Fibroblast of gingiva (primary cell): Measurements from ENCODE around the gene PITPNB.

Source experiments
- DNase-seq: peaks from one replicate; pipeline ENCODE4 v3.0.0-alpha.2; 2011; ENCODE audit warnings: low read depth

PITPNB gene

DNA sequence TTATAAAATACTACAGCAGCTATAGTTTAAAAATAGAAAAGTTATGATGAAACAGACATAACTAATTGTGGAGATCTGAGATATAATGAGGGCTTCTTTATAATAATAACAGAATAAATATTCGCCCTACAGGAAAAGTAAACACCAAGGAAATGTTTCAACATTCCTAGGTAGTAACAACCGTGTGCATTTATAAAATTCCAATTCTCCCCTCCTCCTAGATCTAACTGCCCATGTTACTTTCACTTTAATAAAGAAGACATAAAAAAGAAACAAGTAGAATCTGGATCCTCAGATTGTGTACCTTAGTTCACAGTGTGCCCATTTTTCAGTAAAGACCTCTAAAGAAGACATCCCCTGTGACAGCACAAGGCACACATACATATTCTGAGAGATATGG, 59.7 kb downstream of the PITPNB start:
- DNase-seq = no peak

DNA sequence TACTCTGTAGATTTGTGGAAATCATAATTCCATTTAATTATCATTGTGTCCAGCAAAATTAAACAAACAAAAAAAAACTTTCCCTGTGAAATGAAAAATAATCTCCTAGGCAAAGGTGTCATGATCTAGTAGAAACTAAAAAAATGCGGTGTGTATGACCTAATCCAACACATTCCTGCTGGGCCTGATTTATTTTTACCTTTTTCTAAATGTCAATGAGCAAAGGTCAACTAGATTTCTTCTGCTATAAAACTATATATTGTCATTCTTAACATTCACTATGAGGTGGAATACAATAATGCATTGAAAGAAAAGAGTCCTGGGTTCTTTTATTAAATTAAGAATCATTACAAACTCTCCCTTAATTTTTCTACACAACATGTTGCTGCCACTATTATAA, 60.4 kb downstream of the PITPNB start:
- no peak for DNase-seq

DNA sequence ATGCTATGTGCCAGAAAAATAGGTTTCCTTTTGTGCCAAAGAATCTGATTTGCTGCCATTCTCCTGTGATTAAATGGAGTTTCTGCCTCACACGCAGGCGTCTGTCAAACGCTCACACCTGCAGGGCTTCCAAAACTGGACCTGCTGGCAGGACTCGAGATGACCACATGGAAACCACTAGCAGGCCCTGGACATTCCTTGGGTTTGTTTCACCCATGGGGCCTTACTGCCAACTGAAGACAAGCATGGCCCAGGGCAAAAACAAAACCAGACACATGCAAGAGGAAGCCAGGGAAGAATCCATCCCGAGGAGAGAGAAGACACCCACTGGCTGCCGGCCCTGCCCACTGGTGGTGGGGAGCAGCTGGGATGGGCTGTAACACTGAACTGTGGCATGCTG, 61.6 kb downstream of the PITPNB start:
- peak; percentile 98 for DNase-seq

DNA sequence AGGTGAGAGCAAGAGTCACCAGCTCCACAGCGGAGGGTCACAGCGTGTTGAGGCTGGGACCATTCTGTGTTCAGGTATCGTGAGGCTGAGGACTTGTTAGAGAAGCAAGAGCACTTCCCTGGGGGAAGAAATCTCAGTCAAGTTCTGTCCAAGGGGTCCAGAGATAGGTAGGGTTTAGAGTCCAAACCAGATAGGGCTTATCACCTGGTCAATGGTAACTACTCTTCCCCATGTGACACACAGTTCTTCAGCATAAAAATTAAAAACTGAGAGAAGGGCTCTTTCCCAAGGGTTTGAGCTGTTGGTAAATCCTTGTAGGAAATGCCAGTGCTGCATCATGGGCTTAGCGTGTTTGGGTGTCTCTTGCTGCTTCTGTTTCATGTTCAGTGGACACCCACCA, 62.7 kb downstream of the PITPNB start:
- DNase-seq = no peak

DNA sequence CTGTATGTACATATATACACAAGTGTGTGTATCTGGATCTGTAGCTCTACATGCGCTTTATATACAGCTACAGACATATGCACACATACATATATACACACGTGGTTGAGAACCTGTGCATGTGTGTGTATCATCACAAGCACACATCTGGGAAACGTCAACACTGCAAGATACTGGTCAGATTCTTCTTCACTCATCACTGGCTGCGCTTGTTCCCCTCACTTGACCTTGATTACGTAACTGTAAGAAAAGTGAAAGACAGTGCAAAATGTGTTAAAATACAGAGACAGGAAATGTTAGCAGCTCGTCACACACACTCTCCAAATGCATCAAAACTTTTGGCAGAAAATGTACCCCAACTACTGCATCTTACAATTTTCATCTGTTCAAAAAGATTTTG, 65.6 kb downstream of the PITPNB start:
- DNase-seq = peak; percentile 55

DNA sequence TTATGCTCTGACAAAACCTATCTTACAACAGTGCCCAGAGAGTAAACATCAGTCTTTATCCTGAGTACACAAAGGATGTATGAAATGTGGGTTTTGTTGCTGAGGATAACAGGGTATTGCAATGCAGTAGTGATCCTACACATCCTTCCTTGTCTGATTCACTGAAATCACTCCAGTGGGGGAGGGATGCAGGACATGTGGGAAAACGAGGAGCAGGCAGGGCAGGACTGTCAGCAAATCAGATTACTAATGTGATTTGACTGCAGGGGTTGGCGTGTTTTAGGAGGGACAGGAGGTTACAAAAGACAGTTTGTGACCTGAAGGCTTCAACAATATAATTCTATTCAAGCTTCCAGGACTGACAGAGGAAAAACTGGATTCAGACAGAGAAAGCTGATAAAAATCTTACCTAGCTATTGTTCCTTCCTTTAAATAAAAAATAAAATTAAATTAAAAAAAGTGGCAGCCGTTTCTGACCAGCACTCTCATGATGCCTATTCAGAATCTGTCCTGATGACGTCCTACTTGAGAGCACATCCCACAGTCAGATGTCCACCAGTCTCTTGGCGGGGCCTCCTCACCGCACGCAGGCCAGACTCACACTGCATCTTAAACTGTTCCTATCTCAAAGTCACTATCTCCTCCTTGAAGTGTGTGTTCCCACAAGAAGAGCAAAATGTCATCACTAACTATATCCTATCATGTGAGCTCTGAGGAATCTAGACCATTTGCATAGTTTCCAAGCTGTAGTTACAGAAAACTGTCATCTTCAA, 66.9 kb downstream of the PITPNB start:
- no peak for DNase-seq

DNA sequence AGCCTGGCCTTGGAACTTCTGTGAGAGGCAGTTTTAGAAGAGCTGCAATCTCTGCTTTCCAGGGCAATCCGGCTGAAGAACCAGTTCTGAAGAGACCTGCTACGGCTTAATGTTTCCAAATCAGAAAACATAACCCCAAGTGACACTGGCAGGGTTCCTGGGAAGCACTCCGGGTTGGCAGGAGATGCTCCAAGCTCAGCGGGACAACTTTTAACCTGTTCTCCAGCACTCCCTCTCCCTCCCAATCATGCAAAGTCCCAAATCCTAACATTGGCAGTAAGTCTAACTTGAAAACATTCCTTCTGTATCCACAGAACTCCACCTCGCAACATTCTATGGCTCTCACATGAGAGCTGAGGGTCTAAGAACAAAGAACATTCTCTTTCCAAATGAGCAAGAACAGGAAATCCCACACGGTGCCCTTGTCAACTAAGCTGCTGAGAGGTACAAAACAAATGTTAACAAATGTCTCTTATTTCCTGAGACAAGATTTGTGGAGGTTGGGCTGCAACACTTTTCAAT, 69.0 kb downstream of the PITPNB start:
- DNase-seq = no peak

DNA sequence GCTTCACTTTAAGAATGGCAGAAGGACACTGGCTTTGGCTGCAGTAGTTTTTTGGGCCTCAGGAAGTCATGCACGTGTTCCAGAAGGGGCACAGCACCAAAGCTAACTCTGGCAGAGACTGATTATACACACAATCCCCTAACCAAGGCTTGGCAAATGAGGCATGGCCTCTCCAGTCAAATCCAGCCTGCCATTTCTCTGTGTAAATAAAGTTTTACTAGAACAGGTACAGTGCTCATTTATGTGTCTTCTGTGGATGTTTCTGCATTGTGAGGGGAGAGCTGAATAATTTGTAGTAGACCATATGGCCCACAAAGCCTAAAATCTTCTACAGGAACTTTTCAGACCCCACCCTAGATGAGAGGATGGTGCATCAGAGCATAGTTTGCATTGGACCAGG, 71.1 kb downstream of the PITPNB start:
- no peak for DNase-seq

DNA sequence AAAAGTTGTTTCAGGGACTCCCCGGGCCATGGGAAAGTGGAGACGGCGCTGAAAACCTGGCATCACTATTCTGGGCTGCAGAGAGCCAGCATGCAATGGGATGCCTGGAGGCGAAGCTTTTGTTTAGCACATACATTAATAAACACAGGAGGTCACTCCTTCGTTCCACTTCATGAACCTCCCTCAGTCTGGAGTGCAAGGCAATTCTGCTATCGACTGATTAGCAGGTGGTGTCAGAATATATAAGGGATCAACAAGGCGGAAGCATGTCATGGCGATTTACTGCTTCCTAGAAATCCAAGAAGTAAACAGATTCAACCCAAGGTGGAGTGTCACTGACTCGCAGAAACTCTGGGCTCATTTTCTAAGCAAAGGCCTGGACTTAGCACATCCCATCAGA, 72.1 kb downstream of the PITPNB start:
- DNase-seq = no peak

DNA sequence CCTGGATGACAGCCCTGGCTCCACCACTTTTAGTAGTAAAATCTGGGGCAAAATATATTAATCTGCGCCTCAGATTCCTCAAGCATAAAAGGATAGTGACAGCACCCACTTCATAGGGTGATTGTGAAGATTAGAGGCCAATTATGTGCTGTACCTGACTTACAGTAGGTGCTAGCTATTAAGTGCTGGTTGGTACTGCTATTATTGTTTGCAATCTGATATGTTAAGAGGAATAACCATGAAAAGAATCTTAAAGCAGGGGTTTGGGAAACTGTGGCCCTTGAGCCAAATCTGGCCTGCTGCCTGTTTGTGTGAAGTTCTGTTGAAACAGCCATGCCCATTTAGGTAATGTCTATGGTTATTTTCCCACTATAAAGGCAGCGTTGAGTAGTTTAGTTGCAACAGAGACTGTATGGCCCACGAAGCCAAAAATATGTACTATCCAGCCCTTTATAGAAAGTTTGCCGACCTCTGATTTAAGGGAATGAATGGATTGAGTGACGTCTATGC, 72.8 kb downstream of the PITPNB start:
- DNase-seq = no peak

DNA sequence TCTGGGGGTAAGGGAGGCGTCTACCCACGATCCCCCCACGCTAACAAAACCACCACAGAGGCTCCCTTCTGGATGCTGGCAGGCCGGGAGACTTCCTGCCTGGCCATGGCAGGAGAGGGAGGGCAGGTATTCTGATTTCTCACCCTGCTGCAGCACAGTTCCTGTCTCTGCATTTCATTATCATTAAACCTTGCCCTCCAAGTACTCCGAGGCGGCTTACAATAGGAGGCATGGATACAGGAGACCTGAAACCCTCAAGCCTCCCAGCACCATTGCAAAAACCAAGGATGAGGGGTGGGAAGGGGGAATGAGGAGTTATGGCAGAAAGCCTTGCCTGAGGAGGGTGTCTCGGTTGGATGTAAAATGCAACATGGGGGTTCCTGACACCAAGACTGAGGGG, 73.4 kb downstream of the PITPNB start:
- DNase-seq = no peak

DNA sequence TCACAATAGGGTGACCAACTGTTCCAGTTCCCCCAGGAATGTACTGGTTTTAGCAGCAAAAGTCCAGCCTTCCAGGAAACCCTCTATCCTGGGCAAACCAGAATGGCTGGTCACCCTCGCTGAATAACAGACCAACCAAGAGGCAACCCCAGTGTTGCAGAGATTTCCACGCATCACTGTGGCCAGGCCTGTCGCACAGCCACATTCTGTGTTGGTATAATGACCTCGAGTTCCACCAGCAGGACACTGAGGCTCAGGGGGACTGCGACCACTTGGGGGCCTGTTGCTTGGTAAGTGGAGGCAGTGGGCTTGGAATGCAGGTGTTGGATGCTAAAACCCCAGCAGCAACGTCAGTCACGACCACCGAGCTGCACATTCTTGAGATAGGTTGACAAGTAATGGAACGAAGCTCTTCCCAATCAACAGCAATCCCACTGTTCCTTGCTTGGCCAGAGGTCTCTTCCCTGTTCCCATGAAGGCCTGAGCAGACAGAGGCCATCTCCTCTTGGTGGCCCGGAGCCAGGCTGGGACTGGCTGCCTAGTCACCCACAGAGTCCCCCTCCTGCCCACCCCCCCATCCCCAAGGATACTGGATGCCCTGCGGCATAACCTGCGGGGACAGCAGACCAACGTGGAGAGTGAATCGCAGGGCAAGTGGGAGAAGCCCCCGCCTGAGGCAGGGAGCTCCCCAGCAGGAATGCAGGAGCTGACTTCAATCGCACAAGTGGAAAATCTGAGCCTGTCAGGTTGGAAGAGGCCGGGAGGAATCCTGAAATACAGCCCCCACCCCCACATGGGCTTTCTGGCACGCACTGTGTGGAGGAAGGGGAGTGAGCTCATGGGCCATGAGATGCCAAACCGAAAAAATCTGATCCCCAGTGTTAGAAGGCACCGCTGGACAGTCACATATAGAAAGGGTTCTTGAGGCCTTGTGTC, 74.1 kb downstream of the PITPNB start:
- no peak for DNase-seq

DNA sequence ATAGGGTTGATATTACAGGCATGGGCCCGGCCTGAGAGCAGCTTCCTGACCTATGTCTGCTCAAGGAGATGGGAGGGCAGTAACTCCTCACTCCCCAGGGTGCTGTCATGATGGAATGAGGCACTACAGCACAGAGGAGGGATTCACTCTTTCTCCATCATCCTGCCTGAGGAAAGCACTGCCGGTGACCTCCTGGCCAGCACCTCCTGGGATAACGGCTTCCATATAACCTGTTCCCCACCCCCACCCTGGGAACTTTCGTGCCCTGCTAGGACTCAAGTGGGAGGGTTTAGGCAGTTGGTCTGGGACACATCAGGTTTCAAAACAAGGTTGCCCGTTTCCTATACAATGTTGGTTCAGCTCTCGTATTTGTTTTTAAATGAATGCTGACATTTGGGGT, 74.8 kb downstream of the PITPNB start:
- DNase-seq = no peak

DNA sequence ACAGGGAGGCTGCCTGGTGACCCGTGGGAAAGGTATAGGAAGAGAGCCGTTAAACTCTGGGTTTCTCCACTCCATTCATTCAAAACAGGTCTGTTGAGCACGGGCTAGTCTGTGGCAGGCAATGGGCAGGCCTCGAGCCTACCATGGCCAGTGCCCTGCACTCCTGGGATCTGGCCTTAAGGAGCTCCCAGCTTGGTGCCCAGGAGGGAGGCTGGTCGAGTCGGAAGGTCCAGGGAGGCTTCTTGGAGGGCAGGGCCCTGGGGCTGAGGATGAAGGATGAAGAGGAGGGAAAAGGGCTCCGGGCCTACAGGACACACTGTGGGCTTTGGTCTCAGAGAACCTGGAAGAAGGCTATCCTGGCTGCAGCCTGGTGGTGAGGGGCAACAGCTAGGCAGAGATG, 75.6 kb downstream of the PITPNB start:
- no peak for DNase-seq

DNA sequence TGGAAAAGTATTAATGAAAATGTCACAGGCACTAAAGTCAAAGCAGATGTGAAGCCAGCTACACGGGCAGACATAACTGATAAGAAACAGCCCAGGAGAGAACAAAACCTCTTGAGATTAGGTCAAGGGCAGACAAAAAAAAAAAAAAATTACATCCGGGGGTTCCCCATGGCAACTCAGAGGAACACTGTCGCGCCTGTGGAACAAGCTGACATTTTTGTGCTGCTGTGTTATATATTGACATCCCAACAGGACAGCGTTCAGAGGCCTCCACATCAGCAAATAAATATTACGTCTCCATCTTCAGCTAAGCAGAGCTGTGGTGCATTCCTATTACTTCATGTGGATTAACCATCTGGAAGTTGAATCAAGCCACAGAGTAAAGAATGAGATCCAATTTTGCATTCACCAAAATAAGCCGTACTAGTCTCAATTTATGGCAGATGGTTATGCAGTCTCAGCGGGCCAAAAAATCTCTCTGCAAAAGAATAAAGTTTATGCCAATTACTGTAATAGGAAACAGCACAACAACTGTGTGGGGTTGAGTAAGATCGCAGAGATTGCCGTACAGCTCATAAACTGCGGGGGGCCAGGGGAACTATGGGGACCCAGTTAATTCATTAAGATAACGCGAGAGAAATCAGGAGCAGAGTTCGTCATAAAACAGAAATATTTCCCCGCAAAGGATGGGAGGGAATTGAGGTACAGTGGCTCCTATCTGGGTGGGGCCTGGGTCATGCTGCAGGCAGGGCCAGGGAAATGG, 76.2 kb downstream of the PITPNB start:
- peak; percentile 90 for DNase-seq

DNA sequence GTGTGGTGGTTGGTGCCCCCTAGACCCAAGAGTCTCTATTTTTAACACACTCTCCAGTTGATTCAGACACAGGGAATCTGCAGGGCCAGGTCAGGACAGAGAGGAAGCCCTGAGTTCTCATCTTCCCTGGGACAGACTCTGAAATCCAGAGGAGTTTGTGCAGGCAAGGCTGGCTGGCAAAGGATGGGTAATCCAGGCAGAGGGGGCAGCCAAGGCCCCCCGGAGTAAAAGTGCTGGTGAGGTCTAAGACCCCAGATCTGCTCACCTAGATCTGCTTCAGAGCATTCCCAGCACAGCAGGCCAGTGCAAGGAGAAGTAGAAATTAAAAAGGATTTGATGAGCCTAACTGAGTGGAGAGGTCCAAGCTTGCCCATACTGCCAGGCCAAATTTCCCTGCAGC, 76.9 kb downstream of the PITPNB start:
- DNase-seq = no peak

DNA sequence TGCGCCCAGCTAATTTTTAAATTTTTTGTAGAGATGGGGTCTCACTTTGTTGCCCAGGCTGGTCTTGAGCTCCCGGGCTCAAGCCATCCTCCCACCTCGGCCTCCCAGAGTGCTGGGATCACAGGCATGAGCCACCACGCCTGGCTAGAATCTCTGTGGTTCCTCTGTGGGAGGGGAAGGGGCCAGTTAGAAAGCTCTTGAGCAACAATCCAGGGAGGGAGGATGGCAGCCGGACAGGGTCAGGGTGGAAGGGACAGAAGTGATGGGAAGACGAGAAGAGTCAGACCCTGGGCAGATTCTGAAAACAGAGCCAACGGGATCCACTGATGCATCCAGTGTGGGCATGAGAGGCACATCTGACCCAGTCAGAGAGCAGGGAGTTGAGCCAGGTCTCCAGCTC, 78.6 kb downstream of the PITPNB start:
- DNase-seq = no peak

DNA sequence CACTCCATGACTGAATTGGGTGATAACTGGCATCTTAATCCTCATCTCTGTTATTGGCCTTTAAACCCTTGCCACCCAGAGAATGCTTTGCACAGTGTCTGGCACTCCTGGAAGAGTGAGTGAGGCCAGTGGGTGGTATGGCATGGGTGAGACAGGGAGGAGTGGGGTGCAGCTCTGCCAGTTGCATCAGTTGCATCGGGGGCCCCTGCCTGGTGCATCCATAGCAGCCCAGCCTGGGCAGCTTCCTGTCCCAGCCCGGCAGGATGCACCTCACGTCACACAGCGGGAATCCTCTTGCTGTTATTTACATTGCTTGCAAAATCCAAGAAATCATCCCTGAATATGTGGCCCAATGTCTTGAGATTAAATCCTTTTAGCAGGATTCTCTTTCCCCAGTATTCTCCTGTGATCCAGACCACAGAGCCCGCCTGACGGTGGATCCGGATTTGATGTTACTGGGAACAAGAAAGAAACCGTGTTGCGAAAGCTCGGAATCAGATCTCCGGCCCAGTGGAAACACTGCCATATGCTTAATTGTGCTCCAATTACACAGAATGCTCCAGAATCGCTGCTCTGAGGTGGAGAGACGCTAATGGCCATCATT, 79.9 kb downstream of the PITPNB start:
- DNase-seq = peak; percentile 96

DNA sequence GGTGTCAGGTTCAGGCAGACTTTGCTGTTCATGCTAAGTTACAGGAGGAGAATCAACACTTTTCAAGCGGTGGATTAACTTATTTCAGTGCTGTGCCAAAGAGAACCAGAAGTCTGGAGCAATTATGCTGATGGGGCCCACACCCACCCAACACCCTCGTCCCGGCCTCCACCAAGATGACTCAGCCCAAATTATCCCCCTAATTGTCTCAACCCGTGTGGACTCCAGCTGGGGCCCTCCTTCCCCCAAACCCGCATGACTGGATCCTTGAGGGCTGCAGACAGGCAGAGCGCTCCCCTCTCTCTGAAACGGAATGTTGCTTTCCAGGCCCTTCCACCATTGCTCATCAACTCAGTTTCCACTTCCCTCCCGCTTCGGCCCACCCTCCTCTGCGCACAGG, 82.9 kb downstream of the PITPNB start:
- peak; percentile 68 for DNase-seq

DNA sequence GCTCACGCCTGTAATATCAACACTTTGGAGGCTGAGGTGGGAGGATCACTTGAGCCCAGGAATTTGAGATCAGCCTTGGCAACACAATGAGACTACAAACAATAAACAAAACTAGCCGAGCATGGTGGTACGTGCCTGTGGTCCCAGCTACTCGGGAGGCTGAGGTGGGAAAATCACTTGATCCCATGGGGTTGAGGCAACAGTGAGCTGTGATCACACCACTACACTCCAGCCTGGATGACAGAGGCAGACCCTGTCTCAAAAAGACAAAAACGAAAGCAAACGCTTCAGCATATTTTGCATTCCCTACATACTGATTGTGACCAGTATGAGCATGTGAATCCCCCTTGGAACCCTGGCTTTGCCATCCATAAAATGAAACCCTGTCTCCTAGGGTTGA, 83.6 kb downstream of the PITPNB start:
- peak; percentile 42 for DNase-seq

DNA sequence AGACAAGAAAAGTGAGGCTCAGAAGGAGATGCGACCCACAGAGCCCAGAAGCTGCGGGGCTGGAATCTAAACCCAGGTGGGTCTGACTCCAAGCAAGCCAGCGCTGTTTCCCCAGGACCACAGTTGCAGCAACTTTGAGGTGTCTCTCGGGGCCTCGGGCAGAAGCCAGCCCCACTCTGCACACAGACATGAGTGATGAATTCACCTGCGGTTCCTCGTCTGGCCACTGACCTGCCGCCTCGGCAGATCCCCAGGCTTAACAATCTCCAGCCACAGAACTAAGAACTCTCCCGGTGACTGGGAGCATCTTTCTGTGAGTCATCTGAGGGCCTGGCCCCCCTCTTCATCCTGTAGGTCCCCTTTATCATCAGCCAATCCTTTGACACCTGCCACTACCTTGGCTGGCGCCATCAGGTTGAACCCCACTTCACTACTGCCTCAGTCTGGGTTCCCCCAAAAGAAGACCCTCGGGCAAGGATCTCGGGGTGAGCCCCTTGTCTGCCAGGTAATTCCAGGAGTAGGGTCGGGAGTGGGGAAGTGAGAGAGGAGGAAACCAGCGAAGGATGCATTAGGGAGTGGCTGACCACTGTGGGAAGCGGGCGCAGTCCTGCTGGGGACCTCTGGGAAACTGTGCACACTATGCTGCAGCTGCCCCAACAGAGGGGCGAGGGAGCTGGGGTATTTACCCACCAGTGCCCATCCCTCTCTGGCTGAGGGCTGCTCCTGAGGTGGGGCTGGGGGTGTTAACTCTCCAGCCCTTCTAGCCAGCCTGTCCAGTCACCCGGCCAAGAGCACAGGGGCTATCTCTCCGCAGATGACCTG, 84.5 kb downstream of the PITPNB start:
- no peak for DNase-seq
